Skeletal muscle satellite cell (primary cell): ENCODE results near the gene MT1G.
A peak's percentile ranks its signal among the peaks of the same experiment; 100 is the strongest.
"Not testable (repeated sequence)": the region's sequence is repeated elsewhere in the genome, so short reads cannot be mapped to it uniquely, and the experiment has no call there.

ENCODE experiments used
- H3K27me3 ChIP-seq: 2 replicates; pipeline ENCODE4 v1.7.0; 2013; ENCODE audit warnings: low read length; ENCODE audit not compliant: control insufficient read depth, insufficient read depth
- H3K36me3 ChIP-seq: 2 replicates; pipeline ENCODE4 v1.7.0; 2013; ENCODE audit warnings: mild to moderate bottlenecking, control low read depth, low read length; ENCODE audit not compliant: insufficient read depth
- H3K4me1 ChIP-seq: 2 replicates; pipeline ENCODE4 v1.7.0; 2013; ENCODE audit warnings: low read length; ENCODE audit not compliant: control insufficient read depth, insufficient read depth
- H3K4me2 ChIP-seq: 2 replicates; pipeline ENCODE4 v1.7.0; 2013; ENCODE audit warnings: mild to moderate bottlenecking, low read length
- H3K4me3 ChIP-seq: 2 replicates; pipeline ENCODE4 v1.7.0; 2013; ENCODE audit warnings: low read length
- H3K9ac ChIP-seq: 2 replicates; pipeline ENCODE4 v1.7.0; 2013; ENCODE audit warnings: mild to moderate bottlenecking, low read depth, low read length, moderate library complexity
- H3K9me3 ChIP-seq: replicated peaks from 2 replicates; pipeline ENCODE4 v1.7.0; 2013; ENCODE audit warnings: mild to moderate bottlenecking, control low read depth, low read length

The MT1G gene

GRCh38 chr16:56672171-56672570, 4.3 kb upstream of the MT1G start:
- not testable (repeated sequence) for H3K9me3 ChIP-seq, H3K4me1 ChIP-seq, H3K36me3 ChIP-seq, H3K4me2 ChIP-seq, H3K4me3 ChIP-seq, H3K9ac ChIP-seq
- peaks cover 42% of the 10 kb centered on the region for H3K27me3 ChIP-seq

GRCh38 chr16:56671691-56672090, 3.8 kb upstream of the MT1G start:
- H3K27me3 ChIP-seq, result peaks cover 47% of the 10 kb centered on the region
- not testable (repeated sequence) for H3K4me3 ChIP-seq, H3K4me1 ChIP-seq, H3K4me2 ChIP-seq, H3K36me3 ChIP-seq, H3K9ac ChIP-seq, H3K9me3 ChIP-seq

GRCh38 chr16:56670620-56670934, 2.7 kb upstream of the MT1G start:
- H3K27me3 ChIP-seq, result peaks cover 56% of the 10 kb centered on the region
- no peaks in the 10 kb centered on the region for H3K9me3 ChIP-seq

GRCh38 chr16:56669840-56670619, 2.2 kb upstream of the MT1G start:
- H3K27me3 ChIP-seq, result peaks cover 56% of the 10 kb centered on the region

More at GRCh38 chr16:56670620-56670934, 2.7 kb upstream of the MT1G start:
- peaks cover 3% of the 10 kb centered on the region for H3K4me1 ChIP-seq
- no peak overlapping the region for H3K4me2 ChIP-seq
- no peak overlapping the region for H3K4me3 ChIP-seq
- H3K9ac ChIP-seq, result no peak overlapping the region
- no peaks in the 10 kb centered on the region for H3K36me3 ChIP-seq

GRCh38 chr16:56669005-56669839, 1.4 kb upstream of the MT1G start, which contains the start of gene MT1H:
TSS of gene MT1H (plus strand) at chr16:56669814. CDS start at chr16:56669885, 71 bp downstream.
- H3K36me3 ChIP-seq, result no peaks in the 10 kb centered on the region
- no peak within 1 kb of the TSS for H3K4me2 ChIP-seq
- H3K9me3 ChIP-seq, result no peaks in the 10 kb centered on the region
- no peak within 1 kb of the TSS for H3K4me3 ChIP-seq
- peaks cover 62% of the 10 kb centered on the region for H3K27me3 ChIP-seq
- no peak within 1 kb of the TSS for H3K9ac ChIP-seq
- H3K4me1 ChIP-seq, result peaks cover 3% of the 10 kb centered on the region

More at GRCh38 chr16:56669840-56670619, 2.2 kb upstream of the MT1G start:
- no peaks in the 10 kb centered on the region for H3K36me3 ChIP-seq
- H3K4me2 ChIP-seq, result no peak overlapping the region
- H3K4me1 ChIP-seq, result peaks cover 3% of the 10 kb centered on the region
- no peaks in the 10 kb centered on the region for H3K9me3 ChIP-seq
- no peak overlapping the region for H3K4me3 ChIP-seq
- no peak overlapping the region for H3K9ac ChIP-seq

- not testable (repeated sequence) for H3K9me3 ChIP-seq, H3K9ac ChIP-seq, H3K4me3 ChIP-seq, H3K4me1 ChIP-seq, H3K4me2 ChIP-seq, H3K36me3 ChIP-seq
- H3K27me3 ChIP-seq, result peaks cover 88% of the 10 kb centered on the region
These were observed 2.3 kb downstream of the MT1G start for GRCh38 chr16:56665286-56666261.

- peaks cover 3% of the 10 kb centered on the region for H3K4me1 ChIP-seq
- no peaks in the 10 kb centered on the region for H3K9me3 ChIP-seq
- no peak overlapping the region for H3K4me3 ChIP-seq
- no peaks in the 10 kb centered on the region for H3K36me3 ChIP-seq
- no peak overlapping the region for H3K4me2 ChIP-seq
- no peak overlapping the region for H3K9ac ChIP-seq
- H3K27me3 ChIP-seq, result peaks cover 86% of the 10 kb centered on the region
These were observed 3.4 kb downstream of the MT1G start for GRCh38 chr16:56664506-56664905.

- Histone ChIP-seq H3K4me1 (peaks cover 7% of the 10 kb centered on the region), H3K4me3 (no peak overlapping the region), H3K27me3 (peaks cover 86% of the 10 kb centered on the region), H3K9ac (no peak overlapping the region), H3K9me3 (no peaks in the 10 kb centered on the region), H3K36me3 (no peaks in the 10 kb centered on the region), H3K4me2 (no peak overlapping the region)
These were observed 5.2 kb downstream of the MT1G start for GRCh38 chr16:56662357-56663354.

GRCh38 chr16:56658327-56658875, 9.5 kb downstream of the MT1G start:
- Histone ChIP-seq H3K36me3 (no peaks in the 10 kb centered on the region), H3K27me3 (peaks cover 54% of the 10 kb centered on the region), H3K4me2 (peak overlapping the region; percentile 79), H3K4me3 (peak overlapping the region; percentile 65), H3K9me3 (no peaks in the 10 kb centered on the region), H3K4me1 (peaks cover 9% of the 10 kb centered on the region), H3K9ac (no peak overlapping the region)
